HG03095 (cell line): ENCODE measurements around the gene TNS2.

Source experiments
- ATAC-seq: cut with Tn5 transposase; IDR thresholded peaks from one replicate; pipeline ENCODE4 v1.9.1; 2021; ENCODE audit warnings: moderate library complexity; ENCODE audit not compliant: unreplicated experiment

TNS2 gene

GRCh38 chr12:53055471-53056266 lies 5.8 kb downstream of the TNS2 start:
- no peak for ATAC-seq

GRCh38 chr12:53056296-53056695 lies 6.4 kb downstream of the TNS2 start:
- no peak for ATAC-seq

GRCh38 chr12:53056901-53057300 lies 7.0 kb downstream of the TNS2 start:
- ATAC-seq, result no peak

GRCh38 chr12:53057816-53058500 lies 8.1 kb downstream of the TNS2 start:
- ATAC-seq, result no peak

GRCh38 chr12:53058674-53059433 lies 9.0 kb downstream of the TNS2 start:
- ATAC-seq, result no peak

- no peak for ATAC-seq
These were observed 9.7 kb downstream of the TNS2 start for GRCh38 chr12:53059434-53060063.

GRCh38 chr12:53060064-53060720 lies 10.3 kb downstream of the TNS2 start:
- ATAC-seq, result no peak

GRCh38 chr12:53060721-53061276 lies 10.9 kb downstream of the TNS2 start:
- no peak for ATAC-seq

GRCh38 chr12:53061404-53062010 lies 11.6 kb downstream of the TNS2 start:
- ATAC-seq, result no peak

GRCh38 chr12:53062011-53062961 lies 12.4 kb downstream of the TNS2 start:
- ATAC-seq, result no peak

- ATAC-seq, result no peak
These were observed 13.3 kb downstream of the TNS2 start for GRCh38 chr12:53062977-53063707.

- ATAC-seq, result no peak
These were observed 14.1 kb downstream of the TNS2 start for GRCh38 chr12:53063708-53064612.

GRCh38 chr12:53064613-53065436 lies 15.0 kb downstream of the TNS2 start:
- no peak for ATAC-seq

- no peak for ATAC-seq
These were observed 15.6 kb downstream of the TNS2 start for GRCh38 chr12:53065470-53065869.

- ATAC-seq, result no peak
These were observed 16.4 kb downstream of the TNS2 start for GRCh38 chr12:53065975-53066931.
